ENCODE results near the gene KCNAB1.

The KCNAB1 gene

DNA sequence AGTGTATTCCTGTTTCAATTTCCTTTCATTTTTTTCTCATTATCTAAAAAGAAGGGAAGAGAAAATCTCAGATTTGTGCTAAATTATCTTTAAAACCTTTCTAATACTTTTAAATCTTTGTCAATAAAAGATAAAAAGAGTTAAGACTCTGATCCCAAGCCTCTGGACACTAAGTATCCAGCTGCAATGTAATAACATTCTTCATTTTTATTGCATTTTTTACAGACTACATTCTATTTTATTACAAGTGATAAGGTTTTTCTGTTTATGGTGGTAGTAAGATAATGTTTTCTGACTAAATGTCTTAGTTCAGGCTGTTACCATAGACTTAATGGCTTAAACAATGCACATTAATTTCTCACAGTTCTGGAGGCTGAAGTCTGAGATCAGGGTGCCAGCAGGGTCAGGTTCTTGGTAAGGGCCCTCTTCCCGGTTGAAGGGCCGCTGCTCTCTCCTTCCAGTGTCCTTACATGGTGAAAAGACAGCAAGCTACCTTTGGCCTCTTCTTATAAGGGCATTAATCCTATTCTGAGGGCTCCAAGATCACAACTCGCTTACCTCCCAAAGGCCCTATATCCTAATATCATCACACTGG is 19.7 kb downstream of the KCNAB1 start:
- no peak for DNase-seq

DNA sequence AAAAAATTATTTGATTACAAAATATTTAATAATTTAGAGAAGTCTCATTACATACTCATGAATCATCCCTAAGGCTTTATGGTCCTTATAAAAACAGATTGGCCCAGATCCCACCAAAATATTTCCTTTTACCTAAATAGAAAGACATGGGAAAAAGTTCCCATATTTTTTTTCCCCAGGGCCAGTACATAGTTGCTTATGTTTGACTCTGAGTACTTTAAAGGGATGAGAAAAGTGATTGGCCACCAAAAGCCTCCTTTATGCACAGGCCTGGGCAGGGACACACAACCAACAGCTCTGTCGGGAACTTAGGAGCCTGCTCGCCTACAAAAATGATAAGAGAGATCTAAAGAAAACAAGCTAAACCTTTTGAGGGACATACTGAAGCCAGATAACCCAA is 22.3 kb downstream of the KCNAB1 start:
- no peak for DNase-seq

DNA sequence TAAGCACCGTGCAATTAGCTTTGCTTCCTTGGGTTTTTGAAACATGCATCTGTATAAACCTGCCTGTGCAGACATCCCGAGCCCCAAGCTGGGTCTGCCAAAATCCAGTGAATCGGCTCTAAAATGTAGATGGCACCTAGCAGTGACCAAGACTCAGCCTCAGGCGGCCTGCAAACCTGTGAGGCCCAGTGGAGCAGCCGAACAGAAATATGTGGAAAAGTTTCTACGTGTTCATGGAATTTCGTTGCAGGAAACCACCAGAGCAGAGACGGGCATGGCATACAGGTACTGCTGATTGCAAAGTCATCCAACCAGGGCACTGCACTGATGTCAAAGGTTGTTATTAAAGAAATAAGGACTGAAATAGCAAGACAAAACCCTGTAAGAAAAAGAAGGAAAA is 22.8 kb downstream of the KCNAB1 start:
- DNase-seq, result no peak

DNA sequence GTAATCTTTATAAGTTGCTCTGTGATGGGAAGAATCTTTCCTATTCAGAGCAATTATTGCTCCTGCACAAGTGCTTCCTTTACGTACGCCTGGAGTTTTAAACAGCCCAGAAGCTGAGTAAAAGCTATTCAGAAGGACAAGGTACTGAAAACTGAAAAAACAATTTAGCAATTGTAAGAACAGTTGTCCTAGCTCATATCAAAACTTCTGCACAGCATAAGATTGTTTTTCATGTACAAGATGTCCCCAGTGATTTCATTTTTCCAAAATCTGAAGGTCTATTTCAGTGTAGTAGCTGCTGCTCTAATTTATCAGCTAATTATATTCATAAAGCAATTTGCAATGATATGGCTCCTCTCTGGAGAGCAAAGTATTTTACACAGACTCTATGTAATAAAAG is 23.7 kb downstream of the KCNAB1 start:
- DNase-seq, result no peak

DNA sequence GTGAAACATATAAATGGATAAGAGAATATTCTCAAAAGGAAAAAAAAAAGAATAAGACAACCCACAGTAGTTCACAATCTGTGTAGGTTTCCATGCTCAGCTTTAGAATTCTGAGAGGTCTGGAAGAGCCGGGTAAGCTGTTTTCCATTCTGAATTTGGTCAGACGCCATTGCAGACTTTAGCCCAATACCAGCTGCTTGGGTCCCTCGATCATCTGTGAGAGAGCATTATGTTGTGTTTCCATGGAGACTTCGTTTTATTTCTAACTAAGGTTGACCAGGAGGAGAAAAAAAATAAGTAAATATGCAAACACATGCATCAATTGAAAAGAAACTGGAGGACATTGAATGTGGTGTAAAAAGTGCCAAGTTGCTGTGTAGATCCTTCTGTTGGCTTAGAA is 25.5 kb downstream of the KCNAB1 start:
- no peak for DNase-seq

DNA sequence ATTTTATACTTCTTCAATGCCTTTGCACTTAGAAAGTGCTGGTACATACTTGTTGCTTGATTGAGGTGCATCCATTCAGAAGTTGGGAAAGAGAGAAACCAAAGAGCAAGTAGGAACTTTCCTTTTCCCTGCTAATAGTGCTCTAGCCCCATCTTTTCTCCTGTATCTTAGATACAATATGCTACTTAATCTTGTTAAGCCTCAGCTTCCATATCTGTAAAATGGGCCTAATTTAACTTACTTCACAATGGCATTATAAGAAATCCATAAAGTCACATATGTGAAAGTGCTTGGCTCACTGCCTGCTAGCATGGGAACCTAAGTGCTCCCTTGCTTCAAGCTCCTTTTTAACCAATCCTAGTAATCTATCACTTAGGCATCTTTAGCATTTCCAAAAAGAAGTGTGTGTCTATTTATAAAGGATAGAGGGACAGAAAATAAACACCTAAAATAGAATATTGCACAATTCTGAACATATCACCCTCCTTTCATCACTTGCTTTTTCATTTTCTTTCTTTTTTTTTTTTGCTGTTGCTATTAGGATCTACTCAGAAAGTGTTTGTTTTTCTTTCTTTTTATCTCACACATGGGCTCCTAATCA is 28.1 kb downstream of the KCNAB1 start:
- DNase-seq, result no peak

DNA sequence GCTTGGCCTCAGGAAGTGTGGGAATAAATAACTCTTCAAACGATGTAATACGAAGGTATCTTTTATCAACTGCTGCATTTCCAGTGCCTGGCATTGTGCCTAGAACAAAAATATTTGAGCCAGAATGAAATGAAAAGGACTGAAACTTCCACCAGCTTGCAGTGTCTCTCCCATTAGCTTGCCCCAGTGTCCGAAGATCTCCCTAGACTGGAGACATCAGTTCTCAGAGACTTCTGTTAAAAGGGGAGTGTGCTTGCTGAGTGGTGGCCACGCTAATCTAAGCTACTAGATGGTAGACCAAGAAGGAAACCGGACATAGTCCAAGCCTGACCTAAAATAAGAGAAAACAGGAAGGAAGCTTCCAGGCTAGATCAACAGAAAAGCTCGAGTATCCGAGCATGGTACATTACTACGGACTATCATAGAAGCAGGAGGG is 28.6 kb downstream of the KCNAB1 start:
- DNase-seq, result peak; percentile 52

DNA sequence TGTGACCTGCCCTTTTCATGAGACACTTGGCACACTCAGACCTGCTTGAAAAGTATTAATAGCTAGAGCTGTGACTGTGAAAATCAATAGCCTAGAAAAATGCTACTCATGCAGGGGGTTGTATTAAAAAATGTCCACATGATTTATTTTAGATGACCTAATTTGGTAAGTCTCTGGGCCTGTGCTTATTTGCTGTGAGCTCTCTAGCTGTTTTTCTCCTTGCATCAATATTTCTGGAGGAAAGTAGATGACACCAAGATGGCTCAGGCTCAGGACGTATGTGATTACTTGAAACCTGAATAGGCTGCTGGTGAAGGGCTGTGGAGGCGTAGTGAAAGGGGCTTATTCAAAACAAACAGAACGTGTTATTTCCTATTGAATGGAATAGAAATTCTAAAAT is 29.5 kb downstream of the KCNAB1 start:
- DNase-seq, result no peak

DNA sequence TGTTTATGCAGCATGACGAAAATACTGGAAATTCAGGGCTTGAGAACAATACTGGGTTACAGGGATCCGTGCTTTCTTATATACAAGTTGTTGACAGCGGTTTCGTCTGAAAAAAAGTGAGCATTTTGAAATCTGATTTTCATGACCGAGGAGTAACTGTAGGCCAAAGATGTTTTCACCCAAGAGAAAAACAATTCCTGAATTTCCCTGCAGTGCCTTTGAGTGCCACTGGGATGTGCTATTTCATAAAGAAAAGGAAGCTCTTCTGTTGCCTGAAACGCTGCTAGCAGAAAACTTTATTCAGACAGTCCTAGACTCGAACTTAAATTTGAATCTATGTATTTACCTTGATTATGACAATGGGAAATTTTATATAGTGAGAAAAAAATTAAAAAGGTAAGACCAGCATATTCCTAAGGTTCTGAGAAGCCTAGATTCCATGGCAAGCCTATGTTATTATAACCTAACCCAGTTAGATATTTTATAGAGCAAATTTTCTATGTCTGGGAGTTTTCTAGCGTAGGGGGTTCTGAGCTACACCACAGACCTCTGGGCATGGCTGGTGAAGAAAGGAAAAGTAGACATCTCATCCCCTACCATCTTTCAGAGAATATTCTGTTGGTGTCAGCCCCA is 30.2 kb downstream of the KCNAB1 start:
- DNase-seq, result peak; percentile 78

DNA sequence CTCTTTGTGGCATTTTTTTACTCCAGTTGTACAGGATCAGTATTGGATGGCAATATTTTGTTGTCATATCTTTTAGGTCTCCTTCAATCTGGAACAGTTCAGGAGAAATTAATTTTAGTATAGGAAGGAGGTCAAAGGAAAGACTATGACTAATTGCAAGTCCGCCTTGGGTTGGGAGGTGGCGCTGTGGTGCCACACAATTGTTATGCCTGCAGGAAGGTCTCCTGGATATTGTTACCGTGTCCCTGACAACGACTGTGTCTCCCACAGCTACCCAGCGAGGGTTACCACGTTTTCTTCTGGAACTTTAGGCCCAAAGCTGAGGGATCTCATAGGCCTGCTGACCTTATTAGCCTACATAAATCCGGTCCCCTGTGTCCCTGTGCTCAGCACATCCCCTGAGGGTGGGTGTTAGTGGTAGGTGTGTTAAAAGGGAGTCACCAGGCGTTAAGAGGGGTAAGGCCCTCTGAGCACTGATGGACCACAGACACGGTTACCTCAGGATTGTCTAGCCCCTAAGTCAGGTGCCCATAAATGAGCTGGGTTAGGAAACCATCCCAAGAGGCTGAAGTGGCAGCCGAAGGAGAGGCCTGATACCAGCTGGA is 31.5 kb downstream of the KCNAB1 start:
- peak; percentile 74 for DNase-seq

DNA sequence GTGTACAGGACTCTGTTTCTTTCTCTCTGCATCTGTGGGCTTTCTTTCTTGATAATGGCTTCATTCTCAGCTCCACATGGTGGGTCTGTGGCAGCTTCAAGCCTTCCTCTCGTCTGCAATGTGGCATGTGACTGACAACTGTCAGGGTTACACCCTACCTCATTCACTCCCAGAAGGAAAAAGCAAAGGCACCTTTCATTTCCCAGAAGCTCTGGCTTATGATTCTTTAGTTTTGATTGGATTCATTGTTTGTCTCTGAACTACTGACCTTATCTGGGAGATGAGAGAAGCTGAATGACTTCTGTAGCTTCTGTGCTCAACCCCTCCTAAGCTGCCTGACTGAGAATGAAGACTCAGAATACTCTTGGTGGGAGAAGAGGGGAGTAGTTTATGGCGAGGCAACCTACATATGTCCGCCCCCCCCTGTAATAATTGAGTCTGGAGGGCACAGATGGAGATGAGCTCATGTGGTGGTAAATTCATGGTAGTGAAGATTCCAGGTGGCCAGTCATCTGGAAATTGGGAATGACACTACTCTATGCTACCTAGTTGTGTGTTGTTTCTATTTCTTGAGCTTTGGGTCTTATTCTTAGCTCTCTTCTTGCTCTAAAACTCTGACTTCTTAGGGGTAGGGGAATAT is 38.4 kb downstream of the KCNAB1 start:
- DNase-seq, result no peak

DNA sequence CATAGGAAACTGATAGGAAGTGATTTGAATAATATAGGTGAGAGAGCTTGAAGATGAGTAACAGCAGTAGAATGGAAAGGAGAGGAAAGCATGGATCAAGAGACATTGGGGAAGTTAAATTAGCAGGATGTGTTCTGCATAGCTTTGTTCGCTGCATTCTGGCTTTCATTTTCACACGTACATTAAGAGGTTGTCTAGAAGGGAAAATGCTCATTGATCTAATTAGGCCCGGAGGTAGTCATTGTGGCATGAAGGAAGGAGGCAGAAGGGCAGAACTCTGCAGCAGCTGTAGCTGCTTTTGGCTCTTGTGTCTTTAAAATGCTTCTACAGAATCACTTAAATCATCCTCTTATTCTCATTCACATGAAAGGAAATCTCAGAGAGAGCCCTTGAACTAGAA is 40.3 kb downstream of the KCNAB1 start:
- DNase-seq, result no peak

DNA sequence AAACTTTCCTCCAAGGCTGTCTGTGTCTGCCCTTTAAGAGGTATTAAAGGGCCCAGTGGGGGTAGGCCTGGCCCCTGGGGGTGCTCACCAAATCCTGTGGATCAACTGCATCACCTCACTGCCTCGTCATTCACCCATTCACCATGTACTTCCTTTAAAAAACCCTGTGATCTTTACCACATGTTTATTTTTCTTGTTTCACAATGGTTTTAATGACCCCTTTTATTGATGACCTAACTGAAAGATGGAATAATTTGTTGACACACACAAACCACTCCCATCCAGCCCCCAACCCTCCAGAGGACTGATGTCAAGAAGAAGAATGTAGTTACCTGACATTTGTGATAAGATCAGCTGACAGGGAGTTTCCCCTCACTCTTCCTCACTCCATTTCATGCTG is 40.8 kb downstream of the KCNAB1 start:
- DNase-seq, result no peak

DNA sequence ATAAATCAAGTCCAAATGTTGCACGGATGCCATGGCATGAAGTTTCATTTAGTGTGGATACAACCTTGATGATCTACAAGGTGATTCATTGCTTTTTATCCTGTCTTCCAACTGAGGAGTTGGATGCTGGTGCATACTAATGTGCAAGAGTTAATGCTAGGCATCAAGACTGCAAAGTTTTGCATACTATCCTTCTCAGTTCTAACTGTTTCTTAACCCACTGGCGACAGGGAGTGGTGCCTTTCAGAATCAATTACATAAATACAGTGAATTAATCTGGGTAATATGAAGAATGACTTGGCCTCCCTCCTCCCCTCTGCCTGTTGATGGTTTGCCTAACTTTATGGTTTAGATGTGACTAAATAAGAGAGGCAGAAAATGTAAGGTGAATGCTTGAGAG is 43.5 kb downstream of the KCNAB1 start:
- no peak for DNase-seq

DNA sequence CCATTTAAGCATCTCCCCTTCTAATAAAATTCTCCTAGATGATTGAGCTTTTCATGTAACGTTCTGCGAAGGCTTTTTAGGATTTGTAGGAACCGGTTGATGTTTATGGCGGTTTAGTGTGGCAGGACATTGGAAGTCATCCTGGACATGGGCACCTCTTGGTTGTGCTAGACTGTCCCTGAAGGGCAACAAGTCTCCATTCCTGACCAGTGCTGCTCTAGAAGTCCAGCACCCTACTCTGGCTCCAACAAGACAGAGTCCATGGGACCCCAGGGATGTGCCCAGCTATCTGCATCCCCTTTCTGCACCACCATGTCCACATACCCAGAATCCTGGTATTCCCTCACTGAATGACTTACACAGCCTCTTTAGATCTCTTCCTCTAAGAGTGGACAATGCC is 46.4 kb downstream of the KCNAB1 start:
- DNase-seq, result no peak

DNA sequence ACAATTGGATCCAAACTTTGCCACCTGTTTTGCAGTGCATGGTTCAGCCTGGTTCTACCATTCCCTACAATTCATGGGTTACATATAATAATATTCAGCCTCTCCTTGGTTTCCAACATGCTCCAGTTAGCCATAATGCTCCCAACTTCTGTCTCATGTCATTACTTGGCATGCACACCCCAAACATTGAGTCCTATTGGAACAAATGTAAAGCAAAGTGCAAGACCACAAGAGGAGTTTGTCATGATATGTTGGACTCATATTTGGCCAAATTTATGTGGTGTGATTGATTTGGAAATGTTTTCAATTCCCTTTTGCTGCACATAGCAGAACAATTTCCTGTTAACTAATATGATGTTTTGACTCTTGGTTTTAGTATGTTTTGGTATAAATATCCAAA is 50.2 kb downstream of the KCNAB1 start:
- DNase-seq, result no peak

DNA sequence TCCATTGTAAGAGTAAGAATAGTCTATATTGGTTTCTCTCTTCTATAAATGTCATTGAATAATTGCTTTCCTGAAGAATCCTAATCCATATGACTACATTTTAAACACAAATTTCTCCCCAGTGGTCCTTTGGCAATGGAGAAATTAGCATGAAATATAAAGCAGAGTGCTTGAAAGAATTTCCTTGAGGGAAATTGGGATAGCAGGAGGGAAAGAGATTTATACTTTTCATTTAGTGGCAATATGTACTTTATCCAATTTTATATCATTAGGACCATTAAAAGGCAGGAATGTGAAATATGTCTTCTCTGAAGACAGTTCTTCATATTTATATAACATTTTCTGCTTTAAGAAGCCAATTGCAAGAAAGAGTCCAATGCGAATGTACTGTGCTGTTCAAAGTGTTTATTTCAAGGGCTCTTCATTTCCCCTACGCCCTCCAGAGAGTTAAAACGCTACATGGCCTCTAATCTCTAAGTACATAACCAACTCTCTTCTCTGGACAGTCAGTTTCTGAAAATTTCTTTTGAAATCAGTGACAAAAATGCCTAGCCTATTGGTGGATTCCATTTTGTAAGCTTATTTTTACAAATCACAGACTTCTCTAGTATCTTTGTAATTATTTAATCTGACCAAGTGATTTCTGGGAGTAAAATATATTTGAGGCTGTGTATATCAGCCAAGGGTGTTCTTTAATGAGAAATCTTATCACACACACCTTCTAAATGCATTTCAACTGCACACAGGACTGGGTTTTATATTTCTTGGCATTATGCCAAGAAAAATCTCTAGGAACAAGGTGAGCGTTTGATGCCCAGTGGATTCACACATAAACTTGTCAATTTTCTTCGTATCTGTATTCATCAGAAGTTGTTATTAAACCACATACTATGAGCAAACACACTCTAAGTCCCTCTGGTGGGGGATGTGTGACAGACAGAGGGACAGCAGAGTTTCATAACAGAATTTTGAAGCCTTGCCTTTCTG is 51.2 kb downstream of the KCNAB1 start:
- no peak for DNase-seq

DNA sequence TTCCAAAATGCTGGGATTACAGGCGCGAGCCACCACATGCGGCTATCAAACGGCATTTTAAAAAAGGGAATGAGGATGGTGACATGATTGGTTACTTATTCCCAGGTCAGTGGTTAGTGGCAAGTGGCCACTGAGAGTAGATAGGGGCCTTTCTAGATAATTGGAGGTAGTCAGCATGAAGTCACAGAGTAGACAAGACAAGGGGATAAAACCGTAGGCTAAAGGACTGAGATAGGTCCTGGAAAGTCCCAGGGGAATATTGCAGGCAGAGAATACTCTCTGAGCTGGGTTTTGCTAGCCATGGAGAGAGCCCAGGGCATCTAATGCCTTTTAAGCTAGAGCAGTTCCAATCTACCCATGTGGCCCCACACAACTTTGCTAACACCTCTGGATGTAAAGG is 52.2 kb downstream of the KCNAB1 start:
- no peak for DNase-seq

DNA sequence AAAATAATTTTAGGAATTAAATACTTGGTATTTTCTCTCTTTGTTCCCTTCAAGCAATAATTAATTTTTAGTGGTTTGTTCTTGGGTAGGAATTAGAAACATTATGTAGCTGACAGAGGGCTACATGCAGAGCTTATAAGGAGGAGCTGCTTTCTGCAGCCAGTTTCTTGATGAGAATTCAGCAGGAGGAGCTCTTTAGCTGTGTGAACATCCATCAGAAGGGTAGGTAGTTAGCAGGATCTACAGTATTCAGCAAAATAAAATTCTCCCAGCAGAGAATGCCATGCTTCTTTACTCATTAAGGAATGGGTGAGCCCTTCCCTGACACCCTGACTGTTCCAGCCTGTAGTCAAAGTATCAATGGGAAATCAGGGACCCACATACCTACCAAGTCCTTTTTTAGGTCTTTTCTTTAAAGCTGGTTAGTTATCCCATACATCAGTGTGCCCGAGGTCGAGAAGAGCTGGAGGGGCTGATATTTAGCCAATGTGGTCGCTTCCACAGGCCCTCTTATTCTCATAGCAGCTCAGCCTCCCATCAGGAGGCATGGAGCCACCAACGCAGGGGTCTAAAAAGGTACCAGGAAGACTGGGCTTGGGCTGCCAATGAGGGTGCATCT is 54.0 kb downstream of the KCNAB1 start:
- DNase-seq, result peak; percentile 30

DNA sequence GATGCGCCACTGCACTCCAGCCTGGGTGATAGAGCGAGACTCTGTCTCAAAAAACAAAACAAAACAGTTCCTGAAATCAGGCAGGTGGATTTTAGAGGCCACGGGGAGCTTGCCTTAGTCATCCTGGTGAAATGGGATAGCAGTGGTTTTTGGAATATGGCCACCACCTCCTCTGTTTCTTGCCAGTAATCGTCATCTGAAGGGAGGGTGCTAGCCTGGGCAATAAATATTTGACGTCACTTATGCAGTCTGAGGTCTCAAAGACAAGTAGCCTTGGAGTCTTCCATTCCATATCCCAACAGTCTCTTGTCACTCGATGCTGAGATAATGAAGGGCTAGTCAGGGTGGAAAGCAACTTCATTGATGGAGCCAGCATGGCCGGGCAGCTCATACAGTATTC is 55.2 kb downstream of the KCNAB1 start:
- no peak for DNase-seq

DNA sequence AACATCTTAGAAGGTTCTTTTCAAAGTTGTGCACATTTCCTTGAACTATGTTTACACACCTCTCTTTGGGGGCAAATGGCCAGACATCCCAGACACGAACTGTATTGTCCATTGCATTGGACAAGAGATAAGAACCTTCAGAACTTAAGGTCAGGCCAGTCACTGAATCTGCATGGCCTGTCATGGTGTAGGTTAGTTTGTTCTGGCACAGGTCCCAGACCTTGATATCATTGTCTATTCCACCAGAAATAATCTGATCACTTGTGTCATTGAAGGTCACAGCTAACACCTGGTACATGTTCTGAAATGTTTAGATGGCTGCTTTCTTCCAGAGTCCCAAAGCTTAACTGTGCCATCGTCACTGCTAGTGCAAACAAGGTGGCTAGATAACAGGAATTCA is 55.7 kb downstream of the KCNAB1 start:
- DNase-seq, result no peak

DNA sequence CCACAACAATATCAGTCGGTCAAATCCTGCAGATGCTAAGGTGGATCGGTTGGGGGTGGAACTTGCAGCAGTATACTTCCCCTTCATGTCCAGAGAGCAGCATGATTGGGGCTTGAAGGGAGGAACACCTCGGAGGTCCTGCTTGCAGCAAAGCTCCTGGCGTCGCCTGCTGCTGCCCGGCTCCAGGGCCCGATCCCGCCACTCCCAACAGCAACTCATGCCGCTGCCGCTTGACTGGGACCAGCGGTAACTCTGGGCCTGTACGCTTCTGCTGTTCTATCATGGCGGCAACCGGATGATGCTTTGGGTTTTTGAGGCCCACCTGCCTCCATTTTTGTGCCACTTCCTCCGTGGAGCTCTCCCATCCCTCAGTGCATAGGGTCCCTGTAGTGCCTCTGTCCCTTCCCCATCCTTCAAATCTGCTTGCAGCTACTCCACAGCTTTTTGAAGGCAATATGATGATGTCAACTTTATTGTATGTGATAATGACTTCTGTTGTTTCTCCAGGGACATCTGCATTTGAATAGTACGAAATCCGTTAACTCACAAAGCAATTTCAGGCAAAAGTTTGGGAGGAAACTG is 56.3 kb downstream of the KCNAB1 start:
- no peak for DNase-seq

All from hematopoietic multipotent progenitor cell treated with erythropoietin and hydrocortisone succinate and interleukin-3 and kit ligand, for 4 days (in vitro differentiated cells).